Neural crest cell (in vitro differentiated cells): Measurements from ENCODE around the gene PRTFDC1. TPM values are rescaled to one million over a fixed set of nuclear protein-coding genes. Genes with fewer than 3 reads are reported as not detected.
"Not testable (repeated sequence)": the region's sequence is repeated elsewhere in the genome, so short reads cannot be mapped to it uniquely, and the experiment has no call there.

Experiments used
- DNase-seq: peaks from one replicate; pipeline ENCODE4 v3.0.0; 2021; ENCODE audit warnings: low read depth, mixed read lengths, low spot score
- H3K27ac Mint-ChIP-seq: one replicate; pipeline ENCODE4 v1.8.0; 2021; ENCODE audit warnings: mild to moderate bottlenecking, mixed read lengths; ENCODE audit not compliant: unreplicated experiment
- H3K27me3 Mint-ChIP-seq: 2 replicates; pipeline ENCODE4 v1.8.0; 2021; ENCODE audit warnings: low read depth, mild to moderate bottlenecking, mixed read lengths
- H3K36me3 Mint-ChIP-seq: 2 replicates; pipeline ENCODE4 v1.8.0; 2021; ENCODE audit warnings: low read depth, mild to moderate bottlenecking, mixed read lengths
- H3K4me1 Mint-ChIP-seq: 2 replicates; pipeline ENCODE4 v1.8.0; 2021; ENCODE audit warnings: mixed read lengths
- H3K4me3 Mint-ChIP-seq: one replicate; pipeline ENCODE4 v1.8.0; 2021; ENCODE audit warnings: mild to moderate bottlenecking, mixed read lengths
- H3K9me3 Mint-ChIP-seq: 2 replicates; pipeline ENCODE4 v1.8.0; 2021; ENCODE audit warnings: mixed read lengths
- CTCF ChIP-seq: fragments of 200-600 bp; sonication (generic); conservative IDR thresholded peaks from 2 replicates; pipeline ENCODE4 v1.5.0; 2021; ENCODE audit warnings: antibody characterized with exemption, mild to moderate bottlenecking
- total RNA-seq: library from RNA; stranded (reverse); gene quantifications from 2 replicates; pipeline ENCODE4 v1.2.1, GENCODE V29; 2021

PRTFDC1 gene
- total RNA-seq, 1 donor from 2014 or later = 26.7 TPM

- H3K27ac Mint-ChIP-seq = no peak overlapping the region
- TF ChIP-seq CTCF = no peak
- DNase-seq = no peak
These were observed 20.8 kb upstream of the PRTFDC1 start for GRCh38 chr10:24973163-24973562.

GRCh38 chr10:24971374-24971773 is 19.0 kb upstream of the PRTFDC1 start:
- no peak for DNase-seq
- Mint-ChIP-seq H3K27me3 (no peaks in the 10 kb centered on the region), H3K4me3 (no peak overlapping the region), H3K4me1 (no peaks in the 10 kb centered on the region), H3K36me3 (no peaks in the 10 kb centered on the region), H3K9me3 (no peaks in the 10 kb centered on the region), H3K27ac (no peak overlapping the region)
- TF ChIP-seq CTCF = no peak

More at GRCh38 chr10:24973163-24973562, 20.8 kb upstream of the PRTFDC1 start:
- H3K4me3 Mint-ChIP-seq = no peak overlapping the region
- no peaks in the 10 kb centered on the region for H3K36me3 Mint-ChIP-seq
- H3K9me3 Mint-ChIP-seq = no peaks in the 10 kb centered on the region
- H3K4me1 Mint-ChIP-seq = no peaks in the 10 kb centered on the region
- no peaks in the 10 kb centered on the region for H3K27me3 Mint-ChIP-seq

- H3K36me3 Mint-ChIP-seq = no peaks in the 10 kb centered on the region
- no peak overlapping the region for H3K27ac Mint-ChIP-seq
- no peaks in the 10 kb centered on the region for H3K9me3 Mint-ChIP-seq
- DNase-seq = no peak
- TF ChIP-seq CTCF = no peak
- H3K4me3 Mint-ChIP-seq = no peak overlapping the region
- no peaks in the 10 kb centered on the region for H3K27me3 Mint-ChIP-seq
- no peaks in the 10 kb centered on the region for H3K4me1 Mint-ChIP-seq
These were observed 17.5 kb upstream of the PRTFDC1 start for GRCh38 chr10:24969841-24970281.

GRCh38 chr10:24968951-24969350 is 16.5 kb upstream of the PRTFDC1 start:
- H3K27ac Mint-ChIP-seq, H3K36me3 Mint-ChIP-seq, H3K4me1 Mint-ChIP-seq, H3K9me3 Mint-ChIP-seq, H3K27me3 Mint-ChIP-seq, H3K4me3 Mint-ChIP-seq, DNase-seq: not testable (repeated sequence)

- Mint-ChIP-seq H3K36me3 (no peaks in the 10 kb centered on the region), H3K27ac (no peak overlapping the region), H3K27me3 (no peaks in the 10 kb centered on the region), H3K4me1 (no peaks in the 10 kb centered on the region), H3K4me3 (no peak overlapping the region), H3K9me3 (no peaks in the 10 kb centered on the region)
- DNase-seq = no peak
- TF ChIP-seq CTCF = no peak
These were observed 15.9 kb upstream of the PRTFDC1 start for GRCh38 chr10:24968349-24968748.

GRCh38 chr10:24966962-24967481 is 14.6 kb upstream of the PRTFDC1 start:
- H3K9me3 Mint-ChIP-seq = no peaks in the 10 kb centered on the region
- H3K4me1 Mint-ChIP-seq = no peaks in the 10 kb centered on the region
- no peak for DNase-seq
- H3K4me3 Mint-ChIP-seq = no peak overlapping the region
- no peak for TF ChIP-seq CTCF
- H3K27me3 Mint-ChIP-seq = no peaks in the 10 kb centered on the region
- H3K36me3 Mint-ChIP-seq = no peaks in the 10 kb centered on the region
- H3K27ac Mint-ChIP-seq = no peak overlapping the region
